Cerebellar nuclear complex (tissue), 1 donor: Measurements from ENCODE around the gene MGAT2.
"Not testable (repeated sequence)": the region's sequence is repeated elsewhere in the genome, so short reads cannot be mapped to it uniquely, and the experiment has no call there.

Experiments used
- DNase-seq, 2 experiments: peaks; one replicate each; lab custom pipeline; 2025; lab: John Stamatoyannopoulos, UW

The MGAT2 gene

GRCh38 chr14:49654511-49654910 is 33.9 kb downstream of the MGAT2 start:
- no peak for DNase-seq

- DNase-seq: not testable (repeated sequence)
Observed at GRCh38 chr14:49657500-49657899, 36.9 kb downstream of the MGAT2 start.

GRCh38 chr14:49659526-49660455 is 39.2 kb downstream of the MGAT2 start:
- no peak for DNase-seq

- no peak for DNase-seq
Observed at GRCh38 chr14:49670475-49670874, 49.9 kb downstream of the MGAT2 start.
